HCT116 (cell line): ENCODE results near the gene KIAA1549. TPM values are rescaled to one million over a fixed set of nuclear protein-coding genes. Genes with fewer than 3 reads are reported as not detected.

Experiments used
- ATAC-seq: fragments of 200-7000 bp; cut with Tn5 transposase; 2 replicates; pipeline ENCODE4 v1.9.1; 2020; ENCODE audit warnings: mild to moderate bottlenecking, moderate library complexity
- BruUV-seq: library from RNA; stranded (reverse); fragments of 400-500 nt; replicated peaks from 2 replicates; lab custom pipeline; 2021; lab: Mats Ljungman, UMichigan
- CTCF ChIA-PET: fragments of 300-600 bp; sonication (Branson Sonifier 250); formaldehyde crosslinking; loops from one replicate; lab custom pipeline; 2021; ENCODE audit warnings: antibody characterized with exemption; lab: Charles Lee
- POLR2A ChIA-PET: fragments of 300-600, 350-600 bp; sonication (Branson Sonifier 250); formaldehyde crosslinking; loops from one replicate; lab custom pipeline; 2021; ENCODE audit warnings: antibody characterized with exemption; lab: Charles Lee
- RAD21 ChIA-PET, 2 experiments: fragments of 300-600 bp; sonication (Branson Sonifier 250); formaldehyde crosslinking; loops; one replicate each; lab custom pipeline; 2023; ENCODE audit warnings: low total read pairs in 2 of 2; ENCODE audit not compliant: uncharacterized antibody in 2 of 2, unreplicated experiment in 2 of 2, low non-redundant PET in 1 of 2; lab: Charles Lee
- DNase-seq: peaks from one replicate; pipeline ENCODE4 v3.0.0-alpha.2; 2010; ENCODE audit warnings: low read depth, low spot score
- H2AFZ ChIP-seq: fragments of 200-600 bp; shearing (Covaris generic), sonication (generic); 2 replicates; pipeline ENCODE4 v1.6.1; 2017; ENCODE audit warnings: low read depth, mixed run types, mixed read lengths, antibody characterized with exemption, low read length; ENCODE audit not compliant: poor library complexity, severe bottlenecking
- H3K27ac ChIP-seq: 2 replicates; pipeline ENCODE4 v1.5.1; 2012; ENCODE audit warnings: low read depth, low read length
- H3K27me3 ChIP-seq: fragments of 200-600 bp; sonication (generic); 2 replicates; pipeline ENCODE4 v1.6.1; 2016; ENCODE audit warnings: mixed run types, low read length, mixed read lengths; ENCODE audit not compliant: insufficient read depth
- H3K36me3 ChIP-seq, 2 experiments: fragments of 200-500 bp in 1 of 2; fragments of 200-600 bp in 1 of 2; sonication (Bioruptor generic) in 1 of 2; sonication (generic) in 1 of 2; 2 replicates each; pipeline versions ENCODE4 v1.5.1 to v1.6.1; 2014 to 2016; ENCODE audit warnings: low read length in 2 of 2, inconsistent platforms in 1 of 2, mixed read lengths in 1 of 2, mixed run types in 1 of 2; ENCODE audit not compliant: insufficient read depth in 2 of 2, control insufficient read depth in 1 of 2
- H3K4me1 ChIP-seq, 2 experiments: fragments of 200-600 bp in 1 of 2; sonication (generic) in 1 of 2; 2 replicates each; pipeline versions ENCODE4 v1.5.1 to v1.6.1; 2012 to 2017; ENCODE audit warnings: low read length in 2 of 2, inconsistent platforms in 1 of 2, mild to moderate bottlenecking in 1 of 2, mixed read lengths in 1 of 2, mixed run types in 1 of 2, moderate library complexity in 1 of 2; ENCODE audit not compliant: insufficient read depth in 2 of 2, control insufficient read depth in 1 of 2
- H3K4me2 ChIP-seq: fragments of 200-600 bp; sonication (generic); 2 replicates; pipeline ENCODE4 v1.6.1; 2017; ENCODE audit warnings: mixed run types, low read length, mixed read lengths
- H3K4me3 ChIP-seq, 2 experiments: fragments of 200-600 bp in 1 of 2; sonication (generic) in 1 of 2; replicated peaks in 1 of 2; 2 replicates each; pipeline ENCODE4 v1.5.1; 2011 to 2016; ENCODE audit warnings: low read length in 2 of 2, control low read depth in 1 of 2, low read depth in 1 of 2, mild to moderate bottlenecking in 1 of 2, mixed read lengths in 1 of 2, mixed run types in 1 of 2
- H3K79me2 ChIP-seq: fragments of 200-600 bp; sonication (generic); 2 replicates; pipeline ENCODE4 v1.6.1; 2017; ENCODE audit warnings: mild to moderate bottlenecking, mixed run types, low read length, moderate library complexity, mixed read lengths; ENCODE audit not compliant: insufficient read depth
- H3K9ac ChIP-seq: fragments of 200-600 bp; sonication (generic); 2 replicates; pipeline ENCODE4 v1.6.1; 2016; ENCODE audit warnings: low read length, mixed read lengths
- H3K9me2 ChIP-seq: fragments of 200-600 bp; sonication (generic), shearing (Covaris generic); 2 replicates; pipeline ENCODE4 v1.6.1; 2017; ENCODE audit warnings: mixed run types, mild to moderate bottlenecking, moderate library complexity; ENCODE audit not compliant: insufficient read depth
- H3K9me3 ChIP-seq, 2 experiments: fragments of 200-500 bp in 1 of 2; fragments of 200-600 bp in 1 of 2; sonication (Bioruptor generic) in 1 of 2; sonication (generic) in 1 of 2; 2 replicates each; pipeline ENCODE4 v1.6.1; 2014 to 2017; ENCODE audit warnings: low read length in 2 of 2, mixed read lengths in 2 of 2, inconsistent platforms in 1 of 2, low read depth in 1 of 2, mild to moderate bottlenecking in 1 of 2, mixed run types in 1 of 2, moderate library complexity in 1 of 2; ENCODE audit not compliant: control insufficient read depth in 1 of 2, insufficient read depth in 1 of 2
- H4K20me1 ChIP-seq: fragments of 200-600 bp; sonication (generic), shearing (Covaris generic); 2 replicates; pipeline ENCODE4 v1.6.1; 2017; ENCODE audit warnings: mixed run types, mild to moderate bottlenecking, moderate library complexity; ENCODE audit not compliant: insufficient read depth
- ATF3 ChIP-seq: IDR thresholded peaks from 2 replicates; pipeline ENCODE4 v1.6.1; 2012
- CBX3 ChIP-seq: IDR thresholded peaks from 2 replicates; pipeline ENCODE4 v1.6.1; 2012; ENCODE audit warnings: low read depth
- CEBPB ChIP-seq: IDR thresholded peaks from 2 replicates; pipeline ENCODE4 v1.6.1; 2012; ENCODE audit warnings: low read depth
- CTCF ChIP-seq, 3 experiments: fragments of 200-600 bp in 1 of 3; sonication (generic) in 1 of 3; IDR thresholded peaks in 2 of 3; conservative IDR thresholded peaks in 1 of 3; 2 replicates each; pipeline ENCODE4 v1.5.1; 2012 to 2017; ENCODE audit warnings: low read depth in 2 of 3, low read length in 2 of 3, antibody characterized with exemption in 1 of 3, borderline replicate concordance in 1 of 3, control low read depth in 1 of 3, mild to moderate bottlenecking in 1 of 3, mixed read lengths in 1 of 3, mixed run types in 1 of 3, moderate library complexity in 1 of 3; ENCODE audit not compliant: insufficient read depth in 1 of 3
- ELF1 ChIP-seq: IDR thresholded peaks from 2 replicates; pipeline ENCODE4 v1.6.1; 2012; ENCODE audit warnings: low read depth, borderline replicate concordance
- EZH2 ChIP-seq: fragments of 200-600 bp; sonication (generic); IDR thresholded peaks from 2 replicates; pipeline ENCODE4 v1.6.1; 2017; ENCODE audit warnings: antibody characterized with exemption, mixed run types
- EZH2phosphoT487 ChIP-seq: fragments of 200-600 bp; IDR thresholded peaks from 2 replicates; pipeline ENCODE4 v1.6.1; 2018; ENCODE audit warnings: antibody characterized with exemption, borderline replicate concordance
- FOSL1 ChIP-seq: IDR thresholded peaks from 2 replicates; pipeline ENCODE4 v1.6.1; 2012; ENCODE audit warnings: low read depth
- MAX ChIP-seq: IDR thresholded peaks from 2 replicates; pipeline ENCODE4 v1.6.1; 2012
- POLR2AphosphoS5 ChIP-seq: IDR thresholded peaks from 2 replicates; pipeline ENCODE4 v1.6.1; 2011; ENCODE audit warnings: mild to moderate bottlenecking, low read depth, low read length, moderate library complexity
- REST ChIP-seq: IDR thresholded peaks from 2 replicates; pipeline ENCODE4 v1.6.1; 2012; ENCODE audit warnings: low read depth
- SIN3A ChIP-seq: IDR thresholded peaks from 2 replicates; pipeline ENCODE4 v1.6.1; 2012; ENCODE audit warnings: low read depth
- SP1 ChIP-seq: IDR thresholded peaks from 2 replicates; pipeline ENCODE4 v1.6.1; 2012; ENCODE audit warnings: low read depth
- SRF ChIP-seq: IDR thresholded peaks from 2 replicates; pipeline ENCODE4 v1.6.1; 2012; ENCODE audit warnings: low read depth
- TCF7L2 ChIP-seq: IDR thresholded peaks from 2 replicates; pipeline ENCODE4 v1.7.0; 2011; ENCODE audit warnings: borderline replicate concordance, inconsistent platforms; ENCODE audit not compliant: insufficient read depth, insufficient read length; ENCODE audit errors: extremely low read depth
- YY1 ChIP-seq: IDR thresholded peaks from 2 replicates; pipeline ENCODE4 v1.6.1; 2011; ENCODE audit warnings: low read length, low read depth, moderate library complexity, mild to moderate bottlenecking; ENCODE audit not compliant: insufficient replicate concordance; ENCODE audit errors: extremely low read depth
- ZBTB33 ChIP-seq: IDR thresholded peaks from 2 replicates; pipeline ENCODE4 v1.6.1; 2011; ENCODE audit warnings: mild to moderate bottlenecking, low read length, moderate library complexity; ENCODE audit not compliant: insufficient replicate concordance; ENCODE audit errors: extremely low read depth
- ZFX ChIP-seq: fragments of 450-650 bp; IDR thresholded peaks from 2 replicates; pipeline ENCODE4 v1.6.1; 2017
- ZNF274 ChIP-seq: fragments of 200-500 bp; sonication (Bioruptor generic); IDR thresholded peaks from 2 replicates; pipeline ENCODE4 v1.6.1; 2014; ENCODE audit warnings: mild to moderate bottlenecking, low read depth, low read length, inconsistent platforms
- intact Hi-C: fragments of 100-400 bp; cut with micrococcal nuclease; formaldehyde crosslinking; loops from 2 replicates; pipeline ENCODE4 v1.10.0; 2022
- total RNA-seq: library from RNA; stranded (reverse); gene quantifications from one replicate; pipeline ENCODE4 v1.2.1, GENCODE V29; 2021; ENCODE audit not compliant: unreplicated experiment

The KIAA1549 gene
- total RNA-seq, 1 experiment from 2014 or later: 3.9 TPM

- H3K9me2 ChIP-seq: no peaks in the 10 kb centered on the region
- no peak overlapping the region for H3K27ac ChIP-seq
- no peaks in the 10 kb centered on the region for H4K20me1 ChIP-seq
- intact Hi-C loops: no loop called here
- TF ChIP-seq SIN3A: no peak
- TF ChIP-seq YY1: no peak
- no peak for TF ChIP-seq CBX3
- no peak for TF ChIP-seq ELF1
- no peak for TF ChIP-seq ZFX
- TF ChIP-seq ZNF274: no peak
- no peak for TF ChIP-seq POLR2AphosphoS5
- no peak for TF ChIP-seq CTCF (IDR thresholded peaks at IDR 0.05 in 2 of 3, conservative IDR thresholded peaks at IDR 0.05 in 1 of 3; ENCODE audit: borderline replicate concordance in 1 of 3, insufficient read depth in 1 of 3, low read depth in 2 of 3, low read length in 2 of 3)
- TF ChIP-seq FOSL1: no peak
- no peak for TF ChIP-seq MAX
- no peak for TF ChIP-seq SRF
- no peak for TF ChIP-seq ZBTB33
- no peak for TF ChIP-seq CEBPB
- TF ChIP-seq TCF7L2: no peak
- TF ChIP-seq EZH2: no peak
- TF ChIP-seq EZH2phosphoT487: no peak
- TF ChIP-seq REST: no peak
- TF ChIP-seq ATF3: no peak
- no peak for TF ChIP-seq SP1
- peaks cover 9% of the 10 kb centered on the region; the same call in 1 of the 2 replicates for H3K79me2 ChIP-seq
- H2AFZ ChIP-seq: no peak overlapping the region
- no peak overlapping the region for H3K9ac ChIP-seq
- H3K36me3 ChIP-seq: no peaks in the 10 kb centered on the region
- POLR2A ChIA-PET: no interaction called here
- H3K9me3 ChIP-seq: no peaks in the 10 kb centered on the region
- no peaks in the 10 kb centered on the region for H3K27me3 ChIP-seq
- H3K4me1 ChIP-seq: no peaks in the 10 kb centered on the region; a peak in 1 of 4 replicates
- DNase-seq (no peak), ATAC-seq (no peak)
- H3K4me2 ChIP-seq: no peak overlapping the region
- CTCF ChIA-PET: no interaction called here
- no peak overlapping the region for H3K4me3 ChIP-seq
- BruUV-seq: no TSS peak
- RAD21 ChIA-PET: no interaction called here
Measured at GRCh38 chr7:138963675-138964074, 17.5 kb downstream of the KIAA1549 start.
